Astrocyte (in vitro differentiated cells and primary cell): ENCODE data around the gene BOD1L2.

Source experiments
- EZH2 ChIP-seq: IDR thresholded peaks from 2 replicates; pipeline ENCODE4 v1.6.1; 2012; ENCODE audit warnings: mild to moderate bottlenecking, low read length, inconsistent platforms; ENCODE audit not compliant: insufficient read depth
- TF ChIP-seq, protein P1 (sequence below): IDR thresholded peaks from 2 replicates; pipeline ENCODE4 v1.5.1; 2011; ENCODE audit warnings: low read depth, mild to moderate bottlenecking, inconsistent platforms, low read length, moderate library complexity; ENCODE audit not compliant: insufficient read depth

DNA sequence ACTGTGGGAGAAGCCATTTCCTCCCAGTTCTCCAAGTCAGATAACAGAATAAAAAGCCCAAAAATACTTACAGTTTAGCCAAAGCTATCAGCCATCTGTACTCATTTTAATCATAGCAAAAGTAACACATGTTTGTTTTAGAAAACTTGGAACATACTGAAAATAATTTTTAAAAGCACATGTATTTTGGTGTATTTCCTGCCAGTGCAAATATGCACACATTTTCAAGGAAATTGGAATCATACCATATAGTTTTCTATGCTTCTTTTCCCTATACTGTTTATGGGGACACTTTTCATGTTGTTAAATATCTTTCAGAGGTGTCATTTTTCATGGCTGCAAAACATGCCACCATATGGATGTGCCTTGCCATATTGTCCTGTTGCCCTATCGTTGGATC lies 51.2 kb downstream of the BOD1L2 start:
- TF ChIP-seq, protein P1, sequence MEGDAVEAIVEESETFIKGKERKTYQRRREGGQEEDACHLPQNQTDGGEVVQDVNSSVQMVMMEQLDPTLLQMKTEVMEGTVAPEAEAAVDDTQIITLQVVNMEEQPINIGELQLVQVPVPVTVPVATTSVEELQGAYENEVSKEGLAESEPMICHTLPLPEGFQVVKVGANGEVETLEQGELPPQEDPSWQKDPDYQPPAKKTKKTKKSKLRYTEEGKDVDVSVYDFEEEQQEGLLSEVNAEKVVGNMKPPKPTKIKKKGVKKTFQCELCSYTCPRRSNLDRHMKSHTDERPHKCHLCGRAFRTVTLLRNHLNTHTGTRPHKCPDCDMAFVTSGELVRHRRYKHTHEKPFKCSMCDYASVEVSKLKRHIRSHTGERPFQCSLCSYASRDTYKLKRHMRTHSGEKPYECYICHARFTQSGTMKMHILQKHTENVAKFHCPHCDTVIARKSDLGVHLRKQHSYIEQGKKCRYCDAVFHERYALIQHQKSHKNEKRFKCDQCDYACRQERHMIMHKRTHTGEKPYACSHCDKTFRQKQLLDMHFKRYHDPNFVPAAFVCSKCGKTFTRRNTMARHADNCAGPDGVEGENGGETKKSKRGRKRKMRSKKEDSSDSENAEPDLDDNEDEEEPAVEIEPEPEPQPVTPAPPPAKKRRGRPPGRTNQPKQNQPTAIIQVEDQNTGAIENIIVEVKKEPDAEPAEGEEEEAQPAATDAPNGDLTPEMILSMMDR = no peak
- no peak for TF ChIP-seq EZH2
